Upper lobe of left lung (tissue), 6 donors: ENCODE results near the gene HACD2. TPM values are rescaled to one million over a fixed set of nuclear protein-coding genes. Genes with fewer than 3 reads are reported as not detected.

Experiments used
- ATAC-seq, 2 donors: fragments of 200-7000 bp; cut with Tn5 transposase; one replicate each; pipeline ENCODE4 v1.9.1; 2022; ENCODE audit warnings: mild to moderate bottlenecking in 2 of 2, moderate library complexity in 2 of 2; ENCODE audit not compliant: low FRiP score in 2 of 2
- DNase-seq, 2 donors: peaks; one replicate each; pipeline ENCODE4 v3.0.0-alpha.2; 2019 to 2020
- H3K27ac ChIP-seq, 4 donors: fragments of 200-600 bp; sonication (generic); one replicate each; pipeline ENCODE4 v1.5.1; 2016 to 2019
- H3K27me3 ChIP-seq, 4 donors: fragments of 200-600 bp; sonication (generic); one replicate each; pipeline ENCODE4 v1.5.1; 2017 to 2019
- H3K36me3 ChIP-seq, 4 donors: fragments of 200-600 bp; sonication (generic); one replicate each; pipeline ENCODE4 v1.5.1; 2016 to 2019
- H3K4me1 ChIP-seq, 4 donors: fragments of 200-600 bp; sonication (generic); one replicate each; pipeline ENCODE4 v1.5.1; 2018 to 2019
- H3K4me3 ChIP-seq, 4 donors: fragments of 200-600 bp; sonication (generic); one replicate each; pipeline ENCODE4 v1.5.1; 2017 to 2019; ENCODE audit warnings: mild to moderate bottlenecking in 2 of 4, moderate library complexity in 1 of 4
- H3K9me3 ChIP-seq, 4 donors: fragments of 200-600 bp; sonication (generic); one replicate each; pipeline ENCODE4 v1.5.1; 2018 to 2019
- EP300 ChIP-seq, 4 donors: sonication (generic); formaldehyde crosslinking; IDR thresholded peaks; one replicate each; pipeline ENCODE4 v1.5.1; 2017; ENCODE audit warnings: antibody characterized with exemption in 4 of 4, control low read depth in 2 of 4
- POLR2A ChIP-seq, 4 donors: fragments of 450-650 bp; IDR thresholded peaks; one replicate each; pipeline ENCODE4 v1.5.1; 2016 to 2017; ENCODE audit warnings: antibody characterized with exemption in 4 of 4, mild to moderate bottlenecking in 2 of 4
- POLR2AphosphoS5 ChIP-seq, 2 donors: sonication (generic); formaldehyde crosslinking; IDR thresholded peaks; one replicate each; pipeline ENCODE4 v1.5.1; 2017; ENCODE audit warnings: antibody characterized with exemption in 2 of 2
- WGBS, 2 donors: methylation state at CpG; one replicate each; pipeline ENCODE4 v1.1.5; 2017 to 2018; 5-methylcytosine and 5-hydroxymethylcytosine counted together
- total RNA-seq, 6 donors: library from RNA; depleted of rRNA in 4 of 6; stranded (reverse); fragments of >200 nt in 4 of 6; gene quantifications; one replicate each; pipeline versions ENCODE4 v1.1.0 to v1.2.1, GENCODE V29; 2016 to 2021
- TF ChIP-seq, protein P1 (sequence below), 6 experiments: fragments of 450-650 bp in 4 of 6; fragments of 200-600 bp in 2 of 6; sonication (generic) in 2 of 6; IDR thresholded peaks; one replicate each; pipeline ENCODE4 v1.5.1; 2016 to 2019; ENCODE audit warnings: antibody characterized with exemption in 6 of 6
- donor health status: DM: no; HTN: no; CAD: no; lungs with moderate emphysema.
- donor health status: DM: no; HTN: yes; CAD: no; lungs with severe emphysema.

HACD2 gene
- total RNA-seq, 6 donors from 2014 or later: 12.5 to 60.4 (median 39.1) TPM

DNA sequence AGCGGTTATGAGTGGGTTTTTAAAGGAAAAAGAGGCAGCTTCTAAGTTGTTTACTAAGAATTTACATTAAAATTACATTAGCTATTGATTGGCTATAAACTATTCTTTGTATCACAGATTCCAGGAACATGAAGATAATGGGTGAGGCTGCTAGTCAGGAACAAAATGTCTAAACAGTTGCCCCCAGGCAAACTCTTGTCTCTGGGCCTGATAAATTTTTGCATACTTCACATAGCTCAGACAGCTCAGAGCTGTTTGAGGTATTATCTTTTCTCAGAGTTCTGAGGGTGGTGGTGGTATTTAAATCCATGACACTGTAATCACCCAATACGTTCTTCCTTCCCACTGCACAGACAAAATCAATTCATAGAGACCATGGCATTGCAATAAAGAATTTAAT is 2.1 kb upstream of the HACD2 start:
- Histone ChIP-seq H3K27ac (no peak overlapping the region), H3K36me3 (peaks cover 0 to 5% (median 0%) of the 10 kb centered on the region in 4 donors), H3K9me3 (peaks cover 0 to 11% (median 8%) of the 10 kb centered on the region in 4 donors), H3K4me3 (no peak overlapping the region), H3K27me3 (no peaks in the 10 kb centered on the region), H3K4me1 (peaks cover 6 to 34% (median 21%) of the 10 kb centered on the region in 4 donors)
- DNase-seq (no peak), ATAC-seq (no peak)
- 75 to 86% methylated on average over 2 of the region's 2 CpGs for WGBS, 2 donors
- no peak for TF ChIP-seq EP300 (IDR thresholded peaks at IDR 0.05)
- TF ChIP-seq, protein P1, sequence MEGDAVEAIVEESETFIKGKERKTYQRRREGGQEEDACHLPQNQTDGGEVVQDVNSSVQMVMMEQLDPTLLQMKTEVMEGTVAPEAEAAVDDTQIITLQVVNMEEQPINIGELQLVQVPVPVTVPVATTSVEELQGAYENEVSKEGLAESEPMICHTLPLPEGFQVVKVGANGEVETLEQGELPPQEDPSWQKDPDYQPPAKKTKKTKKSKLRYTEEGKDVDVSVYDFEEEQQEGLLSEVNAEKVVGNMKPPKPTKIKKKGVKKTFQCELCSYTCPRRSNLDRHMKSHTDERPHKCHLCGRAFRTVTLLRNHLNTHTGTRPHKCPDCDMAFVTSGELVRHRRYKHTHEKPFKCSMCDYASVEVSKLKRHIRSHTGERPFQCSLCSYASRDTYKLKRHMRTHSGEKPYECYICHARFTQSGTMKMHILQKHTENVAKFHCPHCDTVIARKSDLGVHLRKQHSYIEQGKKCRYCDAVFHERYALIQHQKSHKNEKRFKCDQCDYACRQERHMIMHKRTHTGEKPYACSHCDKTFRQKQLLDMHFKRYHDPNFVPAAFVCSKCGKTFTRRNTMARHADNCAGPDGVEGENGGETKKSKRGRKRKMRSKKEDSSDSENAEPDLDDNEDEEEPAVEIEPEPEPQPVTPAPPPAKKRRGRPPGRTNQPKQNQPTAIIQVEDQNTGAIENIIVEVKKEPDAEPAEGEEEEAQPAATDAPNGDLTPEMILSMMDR (IDR thresholded peaks at IDR 0.05): no peak
- TF ChIP-seq POLR2A (IDR thresholded peaks at IDR 0.05): no peak
- TF ChIP-seq POLR2AphosphoS5 (IDR thresholded peaks at IDR 0.05): no peak

GRCh38 chr3:123586131-123586530 is 1.3 kb upstream of the HACD2 start:
- TF ChIP-seq POLR2A (IDR thresholded peaks at IDR 0.05) (no peak), EP300 (IDR thresholded peaks at IDR 0.05) (no peak), POLR2AphosphoS5 (IDR thresholded peaks at IDR 0.05) (no peak)
- TF ChIP-seq, protein P1 (IDR thresholded peaks at IDR 0.05): no peak
- H3K27ac ChIP-seq: peak overlapping the region in 3 of 4 donors; percentile 83 to 96 (median 88)
- no peaks in the 10 kb centered on the region for H3K27me3 ChIP-seq
- H3K9me3 ChIP-seq: peaks cover 0 to 11% (median 7%) of the 10 kb centered on the region in 4 donors
- ATAC-seq: no peak
- peak in 1 of 2 donors; percentile 49 for DNase-seq
- peaks cover 6 to 34% (median 21%) of the 10 kb centered on the region in 4 donors for H3K4me1 ChIP-seq
- peak overlapping the region; percentile 73 to 98 (median 92) for H3K4me3 ChIP-seq
- peaks cover 0 to 13% (median 0%) of the 10 kb centered on the region in 4 donors for H3K36me3 ChIP-seq
- WGBS, 2 donors: 6 to 9% methylated on average over 7 to 10 of the region's 10 CpGs

DNA sequence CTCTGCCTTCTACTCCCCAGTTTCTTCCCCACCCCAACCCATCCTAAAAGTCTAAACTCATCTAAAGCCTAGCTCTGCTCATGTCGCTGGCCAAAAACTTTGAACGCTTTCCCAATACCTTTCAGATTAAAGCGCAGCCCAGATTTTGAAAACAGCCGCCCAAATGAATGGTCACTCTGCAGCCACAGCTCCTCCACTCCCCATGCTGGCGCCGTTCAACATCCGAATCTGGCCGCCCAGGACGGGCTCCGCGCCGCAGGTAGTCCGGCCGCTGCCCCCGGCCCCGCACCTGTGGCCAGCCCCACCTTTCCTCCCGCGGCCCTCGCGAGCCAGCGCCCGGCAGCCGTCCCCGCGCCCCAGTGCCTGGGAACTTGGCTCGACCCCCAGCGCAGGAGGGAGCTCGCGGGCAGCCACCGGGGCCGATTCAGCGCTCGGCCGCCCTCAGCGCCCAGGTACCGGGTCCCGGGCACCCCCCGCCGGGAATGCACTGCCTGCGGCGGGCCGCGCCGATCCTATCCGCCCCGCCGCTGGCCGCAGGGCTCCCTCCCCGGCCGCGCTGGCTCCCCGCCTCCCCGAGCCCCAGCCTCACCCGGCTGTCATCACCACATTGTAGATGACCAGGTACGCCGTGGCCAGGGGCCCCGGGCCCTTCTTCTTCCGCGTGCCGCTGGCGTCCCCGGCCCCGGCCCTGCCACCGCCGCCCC is 417 bp downstream of the HACD2 start:
- peak in 1 of 2 donors; percentile 53 for DNase-seq
- Histone ChIP-seq H3K36me3 (peaks cover 0 to 10% (median 0%) of the 10 kb centered on the region in 4 donors), H3K9me3 (no peaks in the 10 kb centered on the region), H3K4me3 (peak overlapping the region; percentile 87 to 98 (median 92)), H3K4me1 (peaks cover 13 to 34% (median 21%) of the 10 kb centered on the region in 4 donors), H3K27ac (peak overlapping the region; percentile 83 to 96 (median 90)), H3K27me3 (no peaks in the 10 kb centered on the region)
- WGBS, 2 donors: 0 to 1% methylated on average over 4 to 28 of the region's 65 CpGs
- ATAC-seq: peak; percentile 56 to 73
- TF ChIP-seq EP300 (IDR thresholded peaks at IDR 0.05) (no peak), POLR2AphosphoS5 (IDR thresholded peaks at IDR 0.05) (no peak), POLR2A (IDR thresholded peaks at IDR 0.05) (peak in 1 of 4 donors; percentile 41)
- TF ChIP-seq, protein P1 (IDR thresholded peaks at IDR 0.05): peak in 3 of 6 experiments; percentile 2 to 23 (median 6)

DNA sequence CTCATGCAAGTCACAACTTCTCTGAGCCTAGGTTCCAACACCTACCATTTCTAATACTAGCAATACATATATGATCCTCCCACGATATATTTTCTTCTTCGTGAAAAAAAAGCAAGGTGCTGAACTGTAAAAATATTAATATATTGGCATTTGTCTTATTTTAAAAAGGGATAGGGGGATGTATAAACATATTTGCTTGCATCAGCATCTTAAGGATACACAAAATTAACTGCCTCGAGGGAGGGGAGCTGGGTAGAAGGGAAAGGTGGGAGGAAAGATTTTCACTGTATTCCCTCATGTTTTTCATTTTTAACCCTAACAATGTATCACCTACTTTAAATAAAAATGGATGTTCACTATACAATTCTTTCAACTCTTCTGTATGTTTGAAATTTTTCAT is 1.3 kb downstream of the HACD2 start:
- DNase-seq: no peak
- TF ChIP-seq, protein P1 (IDR thresholded peaks at IDR 0.05): no peak
- TF ChIP-seq POLR2AphosphoS5 (IDR thresholded peaks at IDR 0.05) (no peak), POLR2A (IDR thresholded peaks at IDR 0.05) (no peak), EP300 (IDR thresholded peaks at IDR 0.05) (no peak)
- peaks cover 13 to 34% (median 21%) of the 10 kb centered on the region in 4 donors for H3K4me1 ChIP-seq
- ATAC-seq: no peak
- no peak overlapping the region for H3K27ac ChIP-seq
- 63 to 83% methylated on average over 3 of the region's 3 CpGs for WGBS, 2 donors
- peak overlapping the region in 1 of 4 donors; percentile 98 for H3K4me3 ChIP-seq
- H3K27me3 ChIP-seq: no peaks in the 10 kb centered on the region
- peaks cover 0 to 13% (median 0%) of the 10 kb centered on the region in 4 donors for H3K36me3 ChIP-seq
- no peaks in the 10 kb centered on the region for H3K9me3 ChIP-seq
